ENCODE results near the gene GNAT2.

Gene GNAT2

GRCh38 chr1:109622895-109623294, 3.5 kb upstream of the GNAT2 start:
- POLR2A ChIA-PET, result no interaction called here
- CTCF ChIA-PET, result interaction anchor here (1.2 to 21.8 kb wide), 3 partner anchors 15 to 77 kb away, joined by 3 to 371 read pairs (median 4); partner anchors contain the start of gene GNAI3
- peak overlapping the region; percentile 90 for H3K4me3 ChIP-seq (ENCODE audit: low read depth, low read length)
- no peak for TF ChIP-seq CTCF (IDR thresholded peaks at IDR 0.05; ENCODE audit: insufficient read depth, low read length, missing control alignments)
- DNase-seq (ENCODE audit: low read depth, low spot score), result no peak

GRCh38 chr1:109622137-109622892, 2.9 kb upstream of the GNAT2 start:
- ChIA-PET POLR2A (no interaction called here), CTCF (interaction anchor here (1.6 to 21.8 kb wide), 2 partner anchors 16 to 76 kb away, joined by 4 to 371 read pairs; no protein-coding TSS in a partner anchor)
- no peak for TF ChIP-seq CTCF (IDR thresholded peaks at IDR 0.05; ENCODE audit: insufficient read depth, low read length, missing control alignments)
- no peak for DNase-seq (ENCODE audit: low read depth, low spot score)
- H3K4me3 ChIP-seq (ENCODE audit: low read depth, low read length), result peak overlapping the region; percentile 90

GRCh38 chr1:109621379-109622136, 2.1 kb upstream of the GNAT2 start:
- DNase-seq (ENCODE audit: low read depth, low spot score), result no peak
- ChIA-PET POLR2A (no interaction called here), CTCF (interaction anchor here (1.0 to 21.8 kb wide), 3 partner anchors 16 to 338 kb away, joined by 3 to 371 read pairs (median 4); no protein-coding TSS in a partner anchor)
- H3K4me3 ChIP-seq (ENCODE audit: low read depth, low read length), result peak overlapping the region; percentile 90
- no peak for TF ChIP-seq CTCF (IDR thresholded peaks at IDR 0.05; ENCODE audit: insufficient read depth, low read length, missing control alignments)

GRCh38 chr1:109620841-109621286, 1.4 kb upstream of the GNAT2 start:
- peak; percentile 76 for DNase-seq (ENCODE audit: low read depth, low spot score)
- no peak for TF ChIP-seq CTCF (IDR thresholded peaks at IDR 0.05; ENCODE audit: insufficient read depth, low read length, missing control alignments)
- POLR2A ChIA-PET, result interaction anchor here (0.6 to 2.4 kb wide), 3 partner anchors 10 to 72 kb away, joined by 3 to 25 read pairs (median 5); partner anchors contain the start of gene GNAI3
- H3K4me3 ChIP-seq (ENCODE audit: low read depth, low read length), result peak overlapping the region; percentile 90
- CTCF ChIA-PET, result interaction anchor here (0.5 to 21.8 kb wide), 9 partner anchors 17 to 341 kb away, joined by 3 to 371 read pairs (median 4); partner anchors contain the start of genes GNAI3 and GPR61

- TF ChIP-seq CTCF (IDR thresholded peaks at IDR 0.05; ENCODE audit: insufficient read depth, low read length, missing control alignments), result no peak
- DNase-seq (ENCODE audit: low read depth, low spot score), result no peak
- peak overlapping the region; percentile 90 for H3K4me3 ChIP-seq (ENCODE audit: low read depth, low read length)
- ChIA-PET POLR2A (interaction anchor here (0.6 to 2.4 kb wide), 3 partner anchors 9 to 72 kb away, joined by 3 to 25 read pairs (median 5); partner anchors contain the start of gene GNAI3), CTCF (interaction anchor here (0.8 to 21.8 kb wide), 8 partner anchors 18 to 339 kb away, joined by 3 to 371 read pairs (median 4); partner anchors contain the start of genes GNAI3 and GPR61)
Measured at GRCh38 chr1:109620401-109620791, 980 bp upstream of the GNAT2 start.

Data from AG04449 (cell line).